Panc1 (cell line): Measurements from ENCODE around the gene PARM1. TPM values are rescaled to one million over a fixed set of nuclear protein-coding genes. Genes with fewer than 3 reads are reported as not detected.

Experiments
- ATAC-seq: fragments of 200-7000 bp; cut with Tn5 transposase; 2 replicates; pipeline ENCODE4 v1.9.1; 2020; ENCODE audit warnings: mild to moderate bottlenecking, moderate library complexity
- BruUV-seq: library from RNA; stranded (reverse); fragments of 400-500 nt; replicated peaks from 2 replicates; lab custom pipeline; 2021; lab: Mats Ljungman, UMichigan
- CTCF ChIA-PET: fragments of 300-600 bp; sonication (Branson Sonifier 250); formaldehyde crosslinking; loops from one replicate; lab custom pipeline; 2022; ENCODE audit warnings: antibody characterized with exemption; lab: Charles Lee
- POLR2A ChIA-PET: fragments of 300-600 bp; sonication (Branson Sonifier 250); formaldehyde crosslinking; loops from one replicate; lab custom pipeline; 2022; ENCODE audit warnings: antibody characterized with exemption; lab: Charles Lee
- DNase-seq: peaks from one replicate; pipeline ENCODE4 v3.0.0-alpha.2; 2010; ENCODE audit warnings: low read depth, low spot score
- H3K27ac ChIP-seq: 2 replicates; pipeline ENCODE4 v1.5.1; 2011; ENCODE audit warnings: mild to moderate bottlenecking, low read length, inconsistent platforms
- H3K27me3 ChIP-seq: fragments of 200-500 bp; sonication (Bioruptor generic); 2 replicates; pipeline ENCODE4 v1.6.0; 2014; ENCODE audit warnings: low read length, inconsistent platforms; ENCODE audit not compliant: control insufficient read depth, insufficient read depth
- H3K36me3 ChIP-seq: fragments of 200-500 bp; sonication (Bioruptor generic); 2 replicates; pipeline ENCODE4 v1.5.1; 2014; ENCODE audit warnings: inconsistent platforms, mild to moderate bottlenecking, low read length, moderate library complexity; ENCODE audit not compliant: control insufficient read depth, insufficient read depth
- H3K4me1 ChIP-seq: 2 replicates; pipeline ENCODE4 v1.5.1; 2011; ENCODE audit warnings: inconsistent platforms, mild to moderate bottlenecking, low read length, moderate library complexity; ENCODE audit not compliant: control insufficient read depth, insufficient read depth
- H3K4me3 ChIP-seq, 2 experiments: 2 replicates each; pipeline ENCODE4 v1.5.1; 2011 to 2012; ENCODE audit warnings: low read depth in 2 of 2, low read length in 2 of 2, mild to moderate bottlenecking in 2 of 2, inconsistent platforms in 1 of 2, moderate library complexity in 1 of 2
- H3K9me3 ChIP-seq: fragments of 200-500 bp; sonication (Bioruptor generic); 2 replicates; pipeline ENCODE4 v1.5.1; 2014; ENCODE audit warnings: low read depth, mild to moderate bottlenecking, inconsistent platforms, low read length, moderate library complexity; ENCODE audit not compliant: control insufficient read depth, insufficient read depth
- CTCF ChIP-seq: fragments of 450-650 bp; IDR thresholded peaks from 2 replicates; pipeline ENCODE4 v1.5.1; 2017; ENCODE audit warnings: mild to moderate bottlenecking
- POLR2AphosphoS5 ChIP-seq: IDR thresholded peaks from 2 replicates; pipeline ENCODE4 v1.6.1; 2012; ENCODE audit warnings: mild to moderate bottlenecking, low read depth, low read length, moderate library complexity
- REST ChIP-seq, 2 experiments: IDR thresholded peaks; 2 replicates each; pipeline ENCODE4 v1.6.1; 2011 to 2012; ENCODE audit warnings: low read depth in 2 of 2, control low read depth in 1 of 2, low read length in 1 of 2, mild to moderate bottlenecking in 1 of 2, moderate library complexity in 1 of 2; ENCODE audit not compliant: insufficient read depth in 1 of 2
- SIN3A ChIP-seq: IDR thresholded peaks from 2 replicates; pipeline ENCODE4 v1.6.1; 2012; ENCODE audit warnings: low read depth, mild to moderate bottlenecking, low read length, moderate library complexity, borderline replicate concordance; ENCODE audit not compliant: insufficient read depth
- TCF7L2 ChIP-seq: IDR thresholded peaks from 2 replicates; pipeline ENCODE4 v1.6.1; 2011; ENCODE audit warnings: mild to moderate bottlenecking, low read depth, low read length, inconsistent platforms
- in situ Hi-C: cut with HindIII; loops from 2 replicates; pipeline ENCODE4 v1.10.0; 2016; ENCODE audit warnings: low sequenced_read_pairs, low pct_unique_long_range_greater_than_20kb
- intact Hi-C: fragments of 100-400 bp; cut with micrococcal nuclease; formaldehyde crosslinking; loops from one replicate; pipeline ENCODE4 v1.10.0; 2022; ENCODE audit not compliant: unreplicated experiment
- total RNA-seq: library from RNA; stranded (reverse); gene quantifications from one replicate; pipeline ENCODE4 v1.2.1, GENCODE V29; 2021; ENCODE audit not compliant: unreplicated experiment

The PARM1 gene
- total RNA-seq, 1 experiment from 2014 or later = 0.21 TPM

- BruUV-seq = no TSS peak
- H3K4me1 ChIP-seq = no peaks in the 10 kb centered on the region
- ChIA-PET POLR2A (no interaction called here), CTCF (no interaction called here)
- H3K4me3 ChIP-seq = no peak overlapping the region
- H3K27ac ChIP-seq = no peak overlapping the region
- intact Hi-C loops = no loop called here
- no peak for TF ChIP-seq REST (IDR thresholded peaks at IDR 0.05; ENCODE audit: insufficient read depth in 1 of 2, low read depth in 2 of 2, low read length in 1 of 2)
- TF ChIP-seq SIN3A = no peak
- TF ChIP-seq CTCF = no peak
- no peak for TF ChIP-seq POLR2AphosphoS5
- TF ChIP-seq TCF7L2 = no peak
- in situ Hi-C loops = no loop called here
- no peak for DNase-seq
- ATAC-seq = no peak
- H3K9me3 ChIP-seq = no peaks in the 10 kb centered on the region
- H3K27me3 ChIP-seq = no peaks in the 10 kb centered on the region
- no peaks in the 10 kb centered on the region for H3K36me3 ChIP-seq
These were observed 148.0 kb downstream of the PARM1 start for GRCh38 chr4:75080888-75081287.

- CTCF ChIA-PET = no interaction called here
These were observed 148.6 kb downstream of the PARM1 start for GRCh38 chr4:75081561-75081960.

GRCh38 chr4:75087416-75087815 is 154.5 kb downstream of the PARM1 start:
- ChIA-PET POLR2A (no interaction called here), CTCF (no interaction called here)
- no TSS peak for BruUV-seq
- no peak for ATAC-seq
- intact Hi-C loops = no loop called here
- H3K27me3 ChIP-seq = no peaks in the 10 kb centered on the region
- no peak overlapping the region for H3K4me3 ChIP-seq
- H3K27ac ChIP-seq = no peak overlapping the region
- no peaks in the 10 kb centered on the region for H3K4me1 ChIP-seq
- no peaks in the 10 kb centered on the region for H3K9me3 ChIP-seq
- no peak for DNase-seq
- no peaks in the 10 kb centered on the region for H3K36me3 ChIP-seq
- TF ChIP-seq SIN3A (no peak), CTCF (no peak), REST (IDR thresholded peaks at IDR 0.05; ENCODE audit: insufficient read depth in 1 of 2, low read depth in 2 of 2, low read length in 1 of 2) (no peak), TCF7L2 (no peak), POLR2AphosphoS5 (no peak)
- in situ Hi-C loops = no loop called here

More at GRCh38 chr4:75081561-75081960, 148.6 kb downstream of the PARM1 start:
- no TSS peak for BruUV-seq
- ATAC-seq (no peak), DNase-seq (no peak)
- H3K4me3 ChIP-seq = no peak overlapping the region
- no peak for TF ChIP-seq TCF7L2
- H3K4me1 ChIP-seq = no peaks in the 10 kb centered on the region
- H3K36me3 ChIP-seq = no peaks in the 10 kb centered on the region
- H3K27me3 ChIP-seq = no peaks in the 10 kb centered on the region
- in situ Hi-C loops = no loop called here
- intact Hi-C loops = no loop called here
- no peaks in the 10 kb centered on the region for H3K9me3 ChIP-seq
- no peak overlapping the region for H3K27ac ChIP-seq
- POLR2A ChIA-PET = no interaction called here
